Lung microvascular endothelial cell (primary cell): Measurements from ENCODE around the gene MRGPRX2. TPM values are rescaled to one million over a fixed set of nuclear protein-coding genes. Genes with fewer than 3 reads are reported as not detected.

Experiments used
- DNase-seq, 2 donors: peaks; one replicate each; pipeline versions ENCODE4 v3.0.0 to v3.0.0-alpha.2; 2010; ENCODE audit warnings: low read depth in 2 of 2
- total RNA-seq: library from RNA; depleted of rRNA; stranded (reverse); fragments of >200 nt; gene quantifications from 2 replicates; pipeline ENCODE4 v1.2.1, GENCODE V29; 2014

The MRGPRX2 gene
- total RNA-seq, 1 donor from 2014 or later: not detected

GRCh38 chr11:19076744-19077589, 16.4 kb upstream of the MRGPRX2 start:
- peak; percentile 66 to 71 for DNase-seq

GRCh38 chr11:19075636-19076035, 15.1 kb upstream of the MRGPRX2 start:
- DNase-seq: no peak

GRCh38 chr11:19073454-19074415, 13.2 kb upstream of the MRGPRX2 start:
- DNase-seq: no peak

- no peak for DNase-seq
Measured at GRCh38 chr11:19072464-19072863, 11.9 kb upstream of the MRGPRX2 start.

GRCh38 chr11:19071255-19071654, 10.7 kb upstream of the MRGPRX2 start:
- DNase-seq: peak; percentile 89 to 91

- no peak for DNase-seq
Measured at GRCh38 chr11:19059833-19060232, 684 bp downstream of the MRGPRX2 start.

- no peak for DNase-seq
Measured at GRCh38 chr11:19055905-19056304, 4.6 kb downstream of the MRGPRX2 start.

GRCh38 chr11:19055016-19055415, 5.5 kb downstream of the MRGPRX2 start:
- DNase-seq: no peak

- peak in 1 of 2 donors; percentile 44 for DNase-seq
Measured at GRCh38 chr11:19053909-19054308, 6.6 kb downstream of the MRGPRX2 start.

- no peak for DNase-seq
Measured at GRCh38 chr11:19050281-19050680, 10.2 kb downstream of the MRGPRX2 start.

GRCh38 chr11:19049351-19049750, 11.2 kb downstream of the MRGPRX2 start:
- no peak for DNase-seq

GRCh38 chr11:19040051-19040450, 20.5 kb downstream of the MRGPRX2 start:
- no peak for DNase-seq

GRCh38 chr11:19039409-19039808, 21.1 kb downstream of the MRGPRX2 start:
- no peak for DNase-seq

GRCh38 chr11:19032990-19033389, 27.5 kb downstream of the MRGPRX2 start:
- DNase-seq: no peak

GRCh38 chr11:19027829-19028595, 32.5 kb downstream of the MRGPRX2 start:
- DNase-seq: peak; percentile 52 to 53

GRCh38 chr11:19026862-19027261, 33.7 kb downstream of the MRGPRX2 start:
- DNase-seq: no peak

- DNase-seq: peak; percentile 71 to 91
Measured at GRCh38 chr11:19025481-19026406, 34.8 kb downstream of the MRGPRX2 start.

- no peak for DNase-seq
Measured at GRCh38 chr11:19020831-19021230, 39.7 kb downstream of the MRGPRX2 start.

- peak in 1 of 2 donors; percentile 8 for DNase-seq
Measured at GRCh38 chr11:19018901-19019300, 41.6 kb downstream of the MRGPRX2 start.

- peak in 1 of 2 donors; percentile 4 for DNase-seq
Measured at GRCh38 chr11:19013181-19013857, 47.2 kb downstream of the MRGPRX2 start.
